ENCODE results near the gene KLHDC4.

DNA sequence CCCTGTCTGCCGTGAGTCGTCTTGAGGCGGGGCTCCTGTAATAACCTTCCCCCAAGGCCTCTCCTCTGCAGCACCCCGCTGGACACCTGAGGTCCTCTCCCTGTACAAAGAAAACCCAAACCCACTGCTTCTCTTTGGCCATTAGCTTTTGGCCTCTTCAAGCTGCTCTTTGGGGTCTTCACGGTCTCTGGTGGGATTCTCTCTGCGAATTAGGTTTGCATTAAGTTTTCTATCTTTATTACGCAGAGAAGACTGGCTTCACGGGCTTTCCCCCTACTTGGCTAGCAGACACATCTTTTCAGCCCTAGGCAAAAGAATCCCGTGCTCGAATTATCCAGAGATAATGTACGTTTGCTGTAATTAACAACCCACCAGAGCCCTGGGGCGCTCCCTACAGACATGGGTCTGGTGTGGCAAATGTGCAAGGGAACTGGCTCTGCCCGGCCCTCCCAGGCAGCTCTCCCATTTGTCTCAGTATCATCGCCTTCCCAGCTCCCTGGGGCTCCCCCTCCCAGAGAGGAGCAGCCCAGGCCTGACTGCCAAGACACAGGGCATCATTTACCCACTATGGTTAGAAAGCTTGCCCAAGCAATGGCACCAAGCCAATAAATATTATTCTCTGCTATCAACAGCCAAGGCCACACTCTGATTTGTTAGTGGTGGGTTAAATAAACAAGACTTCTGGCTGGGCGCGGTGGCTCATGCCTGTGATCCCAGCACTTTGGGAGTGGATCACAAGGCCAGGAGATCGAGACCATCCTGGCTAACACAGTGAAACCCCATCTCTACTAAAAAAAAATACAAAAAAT is 24.7 kb upstream of the KLHDC4 start:
- TF ChIP-seq, protein P1, sequence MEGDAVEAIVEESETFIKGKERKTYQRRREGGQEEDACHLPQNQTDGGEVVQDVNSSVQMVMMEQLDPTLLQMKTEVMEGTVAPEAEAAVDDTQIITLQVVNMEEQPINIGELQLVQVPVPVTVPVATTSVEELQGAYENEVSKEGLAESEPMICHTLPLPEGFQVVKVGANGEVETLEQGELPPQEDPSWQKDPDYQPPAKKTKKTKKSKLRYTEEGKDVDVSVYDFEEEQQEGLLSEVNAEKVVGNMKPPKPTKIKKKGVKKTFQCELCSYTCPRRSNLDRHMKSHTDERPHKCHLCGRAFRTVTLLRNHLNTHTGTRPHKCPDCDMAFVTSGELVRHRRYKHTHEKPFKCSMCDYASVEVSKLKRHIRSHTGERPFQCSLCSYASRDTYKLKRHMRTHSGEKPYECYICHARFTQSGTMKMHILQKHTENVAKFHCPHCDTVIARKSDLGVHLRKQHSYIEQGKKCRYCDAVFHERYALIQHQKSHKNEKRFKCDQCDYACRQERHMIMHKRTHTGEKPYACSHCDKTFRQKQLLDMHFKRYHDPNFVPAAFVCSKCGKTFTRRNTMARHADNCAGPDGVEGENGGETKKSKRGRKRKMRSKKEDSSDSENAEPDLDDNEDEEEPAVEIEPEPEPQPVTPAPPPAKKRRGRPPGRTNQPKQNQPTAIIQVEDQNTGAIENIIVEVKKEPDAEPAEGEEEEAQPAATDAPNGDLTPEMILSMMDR (conservative IDR thresholded peaks at IDR 0.05; ENCODE audit: low read depth, low read length): no peak
- no peak for TF ChIP-seq RFX5 (IDR thresholded peaks at IDR 0.05; ENCODE audit: low read depth, low read length)
- TF ChIP-seq POLR2A (IDR thresholded peaks at IDR 0.05; ENCODE audit: low read depth, low read length): no peak
- no peak for TF ChIP-seq MAFK (IDR thresholded peaks at IDR 0.05; ENCODE audit: low read depth, low read length)
- TF ChIP-seq, protein P2, sequence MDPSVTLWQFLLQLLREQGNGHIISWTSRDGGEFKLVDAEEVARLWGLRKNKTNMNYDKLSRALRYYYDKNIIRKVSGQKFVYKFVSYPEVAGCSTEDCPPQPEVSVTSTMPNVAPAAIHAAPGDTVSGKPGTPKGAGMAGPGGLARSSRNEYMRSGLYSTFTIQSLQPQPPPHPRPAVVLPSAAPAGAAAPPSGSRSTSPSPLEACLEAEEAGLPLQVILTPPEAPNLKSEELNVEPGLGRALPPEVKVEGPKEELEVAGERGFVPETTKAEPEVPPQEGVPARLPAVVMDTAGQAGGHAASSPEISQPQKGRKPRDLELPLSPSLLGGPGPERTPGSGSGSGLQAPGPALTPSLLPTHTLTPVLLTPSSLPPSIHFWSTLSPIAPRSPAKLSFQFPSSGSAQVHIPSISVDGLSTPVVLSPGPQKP (IDR thresholded peaks at IDR 0.05; ENCODE audit: borderline replicate concordance, low read depth, low read length): no peak
- TF ChIP-seq CEBPB (IDR thresholded peaks at IDR 0.05; ENCODE audit: low read depth, low read length): no peak
- TF ChIP-seq NFE2L2 (IDR thresholded peaks at IDR 0.05; ENCODE audit: low read depth, low read length): no peak
- no peak for TF ChIP-seq CHD1 (IDR thresholded peaks at IDR 0.05; ENCODE audit: low read depth, low read length)
- TF ChIP-seq RCOR1 (IDR thresholded peaks at IDR 0.05; ENCODE audit: insufficient replicate concordance, low read length): no peak
- TF ChIP-seq, protein P3, sequence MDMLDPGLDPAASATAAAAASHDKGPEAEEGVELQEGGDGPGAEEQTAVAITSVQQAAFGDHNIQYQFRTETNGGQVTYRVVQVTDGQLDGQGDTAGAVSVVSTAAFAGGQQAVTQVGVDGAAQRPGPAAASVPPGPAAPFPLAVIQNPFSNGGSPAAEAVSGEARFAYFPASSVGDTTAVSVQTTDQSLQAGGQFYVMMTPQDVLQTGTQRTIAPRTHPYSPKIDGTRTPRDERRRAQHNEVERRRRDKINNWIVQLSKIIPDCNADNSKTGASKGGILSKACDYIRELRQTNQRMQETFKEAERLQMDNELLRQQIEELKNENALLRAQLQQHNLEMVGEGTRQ (IDR thresholded peaks at IDR 0.05; ENCODE audit: low read depth, low read length): no peak
- no peak for TF ChIP-seq RAD21 (IDR thresholded peaks at IDR 0.05; ENCODE audit: low read length)

Data from IMR-90 (cell line).